Retina (tissue), 1 donor: ENCODE data around the gene COL4A1.

Experiments used
- DNase-seq: peaks from one replicate; pipeline ENCODE4 v3.0.0-alpha.2; 2016

The COL4A1 gene

GRCh38 chr13:110156301-110157049 lies 150.5 kb downstream of the COL4A1 start:
- DNase-seq, result no peak

GRCh38 chr13:110155072-110155471 lies 151.9 kb downstream of the COL4A1 start:
- no peak for DNase-seq

- DNase-seq, result no peak
Measured at GRCh38 chr13:110154410-110154933, 152.5 kb downstream of the COL4A1 start.

- no peak for DNase-seq
Measured at GRCh38 chr13:110152351-110152750, 154.6 kb downstream of the COL4A1 start.

GRCh38 chr13:110151462-110151861 lies 155.5 kb downstream of the COL4A1 start:
- no peak for DNase-seq

- DNase-seq, result no peak
Measured at GRCh38 chr13:110150384-110151101, 156.4 kb downstream of the COL4A1 start.

- DNase-seq, result no peak
Measured at GRCh38 chr13:110149036-110149435, 157.9 kb downstream of the COL4A1 start.

GRCh38 chr13:110140099-110140498 lies 166.9 kb downstream of the COL4A1 start:
- no peak for DNase-seq

GRCh38 chr13:110138700-110139036 lies 168.3 kb downstream of the COL4A1 start:
- peak; percentile 42 for DNase-seq

- peak; percentile 74 for DNase-seq
Measured at GRCh38 chr13:110138010-110138699, 168.8 kb downstream of the COL4A1 start.

- DNase-seq, result no peak
Measured at GRCh38 chr13:110137680-110138009, 169.3 kb downstream of the COL4A1 start.

- peak; percentile 51 for DNase-seq
Measured at GRCh38 chr13:110136660-110137585, 170.0 kb downstream of the COL4A1 start.

- DNase-seq, result no peak
Measured at GRCh38 chr13:110135977-110136597, 170.9 kb downstream of the COL4A1 start.

GRCh38 chr13:110134801-110135200 lies 172.2 kb downstream of the COL4A1 start:
- DNase-seq, result no peak

GRCh38 chr13:110133425-110134235 lies 173.3 kb downstream of the COL4A1 start:
- DNase-seq, result no peak

- peak; percentile 56 for DNase-seq
Measured at GRCh38 chr13:110132225-110132982, 174.6 kb downstream of the COL4A1 start.

- no peak for DNase-seq
Measured at GRCh38 chr13:110131424-110131823, 175.5 kb downstream of the COL4A1 start.

- DNase-seq, result no peak
Measured at GRCh38 chr13:110130431-110130830, 176.5 kb downstream of the COL4A1 start.

- DNase-seq, result no peak
Measured at GRCh38 chr13:110129539-110130186, 177.3 kb downstream of the COL4A1 start.

GRCh38 chr13:110129076-110129475 lies 177.9 kb downstream of the COL4A1 start:
- DNase-seq, result no peak
